ENCODE data around the gene SMCO2.

The SMCO2 gene

DNA sequence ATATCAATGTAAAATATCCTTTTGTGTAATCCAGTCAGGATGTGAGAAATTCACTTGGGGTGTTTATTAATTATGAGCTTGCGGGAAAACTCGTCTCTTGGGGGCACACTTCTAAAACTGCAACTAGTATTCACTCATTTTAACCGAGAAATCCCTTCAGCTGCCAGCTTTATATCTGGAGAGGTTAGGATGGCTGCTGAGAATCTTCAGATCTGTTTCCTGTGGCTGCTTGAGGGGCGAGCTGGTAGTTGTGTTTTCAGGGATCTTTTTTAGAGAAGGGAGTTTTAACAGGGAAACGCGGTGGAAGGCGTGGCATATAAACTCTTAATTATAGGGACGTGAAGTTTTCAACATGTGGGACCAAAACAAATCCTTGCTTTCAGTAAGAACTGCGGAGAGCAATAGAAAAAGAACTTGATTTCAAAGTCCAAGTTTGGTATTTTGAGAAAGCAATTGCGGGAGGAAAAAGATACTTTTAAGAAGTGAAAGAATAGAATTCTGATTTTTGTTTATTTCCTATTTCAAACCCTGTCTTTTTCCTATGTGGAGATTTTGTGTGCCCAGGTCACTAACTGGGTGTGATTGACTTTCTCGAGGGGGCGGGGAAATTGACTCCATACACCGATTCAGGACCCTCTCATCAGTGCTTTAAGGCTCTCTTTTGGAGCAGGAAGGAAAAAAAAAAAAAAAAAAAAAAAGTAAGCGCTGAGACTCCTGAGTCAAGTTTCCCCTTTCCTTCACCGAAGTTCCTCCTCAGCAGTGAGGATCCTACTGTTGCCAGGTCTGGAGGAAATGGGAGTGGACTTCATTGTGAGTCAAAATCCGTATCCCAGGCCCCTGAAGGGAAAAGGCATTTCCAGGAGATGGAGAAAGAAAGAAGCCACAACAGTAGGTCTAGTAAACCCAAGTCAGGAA, 78.6 kb downstream of the SMCO2 start (continued):
- TF ChIP-seq, protein P1, sequence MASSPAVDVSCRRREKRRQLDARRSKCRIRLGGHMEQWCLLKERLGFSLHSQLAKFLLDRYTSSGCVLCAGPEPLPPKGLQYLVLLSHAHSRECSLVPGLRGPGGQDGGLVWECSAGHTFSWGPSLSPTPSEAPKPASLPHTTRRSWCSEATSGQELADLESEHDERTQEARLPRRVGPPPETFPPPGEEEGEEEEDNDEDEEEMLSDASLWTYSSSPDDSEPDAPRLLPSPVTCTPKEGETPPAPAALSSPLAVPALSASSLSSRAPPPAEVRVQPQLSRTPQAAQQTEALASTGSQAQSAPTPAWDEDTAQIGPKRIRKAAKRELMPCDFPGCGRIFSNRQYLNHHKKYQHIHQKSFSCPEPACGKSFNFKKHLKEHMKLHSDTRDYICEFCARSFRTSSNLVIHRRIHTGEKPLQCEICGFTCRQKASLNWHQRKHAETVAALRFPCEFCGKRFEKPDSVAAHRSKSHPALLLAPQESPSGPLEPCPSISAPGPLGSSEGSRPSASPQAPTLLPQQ (tag by site-specific recombination; IDR thresholded peaks at IDR 0.05) = 0 out of 2 replicates have a peak, but pooled peaks have one; percentile 52
- no peak for TF ChIP-seq ZNF394 (tag by site-specific recombination; IDR thresholded peaks at IDR 0.05; ENCODE audit: borderline replicate concordance)
- peak; percentile 68 for TF ChIP-seq ZBTB17 (tag by site-specific recombination; IDR thresholded peaks at IDR 0.05)
- TF ChIP-seq, protein P2, sequence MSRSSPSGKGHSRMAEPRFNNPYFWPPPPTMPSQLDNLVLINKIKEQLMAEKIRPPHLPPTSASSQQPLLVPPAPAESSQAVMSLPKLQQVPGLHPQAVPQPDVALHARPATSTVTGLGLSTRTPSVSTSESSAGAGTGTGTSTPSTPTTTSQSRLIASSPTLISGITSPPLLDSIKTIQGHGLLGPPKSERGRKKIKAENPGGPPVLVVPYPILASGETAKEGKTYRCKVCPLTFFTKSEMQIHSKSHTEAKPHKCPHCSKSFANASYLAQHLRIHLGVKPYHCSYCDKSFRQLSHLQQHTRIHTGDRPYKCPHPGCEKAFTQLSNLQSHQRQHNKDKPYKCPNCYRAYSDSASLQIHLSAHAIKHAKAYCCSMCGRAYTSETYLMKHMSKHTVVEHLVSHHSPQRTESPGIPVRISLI (tag by site-specific recombination; IDR thresholded peaks at IDR 0.05) = peak; percentile 80
- TF ChIP-seq ZNF585B (tag by site-specific recombination; IDR thresholded peaks at IDR 0.05) = no peak
- no peak for TF ChIP-seq ZNF747 (tag by site-specific recombination; IDR thresholded peaks at IDR 0.05)
- no peak for TF ChIP-seq ZNF10 (tag by site-specific recombination; IDR thresholded peaks at IDR 0.05)
- TF ChIP-seq ZNF571 (tag by site-specific recombination; IDR thresholded peaks at IDR 0.05) = no peak
- TF ChIP-seq ZNF335 (tag by site-specific recombination; conservative IDR thresholded peaks at IDR 0.05) = peak; percentile 71
- TF ChIP-seq, protein P3, sequence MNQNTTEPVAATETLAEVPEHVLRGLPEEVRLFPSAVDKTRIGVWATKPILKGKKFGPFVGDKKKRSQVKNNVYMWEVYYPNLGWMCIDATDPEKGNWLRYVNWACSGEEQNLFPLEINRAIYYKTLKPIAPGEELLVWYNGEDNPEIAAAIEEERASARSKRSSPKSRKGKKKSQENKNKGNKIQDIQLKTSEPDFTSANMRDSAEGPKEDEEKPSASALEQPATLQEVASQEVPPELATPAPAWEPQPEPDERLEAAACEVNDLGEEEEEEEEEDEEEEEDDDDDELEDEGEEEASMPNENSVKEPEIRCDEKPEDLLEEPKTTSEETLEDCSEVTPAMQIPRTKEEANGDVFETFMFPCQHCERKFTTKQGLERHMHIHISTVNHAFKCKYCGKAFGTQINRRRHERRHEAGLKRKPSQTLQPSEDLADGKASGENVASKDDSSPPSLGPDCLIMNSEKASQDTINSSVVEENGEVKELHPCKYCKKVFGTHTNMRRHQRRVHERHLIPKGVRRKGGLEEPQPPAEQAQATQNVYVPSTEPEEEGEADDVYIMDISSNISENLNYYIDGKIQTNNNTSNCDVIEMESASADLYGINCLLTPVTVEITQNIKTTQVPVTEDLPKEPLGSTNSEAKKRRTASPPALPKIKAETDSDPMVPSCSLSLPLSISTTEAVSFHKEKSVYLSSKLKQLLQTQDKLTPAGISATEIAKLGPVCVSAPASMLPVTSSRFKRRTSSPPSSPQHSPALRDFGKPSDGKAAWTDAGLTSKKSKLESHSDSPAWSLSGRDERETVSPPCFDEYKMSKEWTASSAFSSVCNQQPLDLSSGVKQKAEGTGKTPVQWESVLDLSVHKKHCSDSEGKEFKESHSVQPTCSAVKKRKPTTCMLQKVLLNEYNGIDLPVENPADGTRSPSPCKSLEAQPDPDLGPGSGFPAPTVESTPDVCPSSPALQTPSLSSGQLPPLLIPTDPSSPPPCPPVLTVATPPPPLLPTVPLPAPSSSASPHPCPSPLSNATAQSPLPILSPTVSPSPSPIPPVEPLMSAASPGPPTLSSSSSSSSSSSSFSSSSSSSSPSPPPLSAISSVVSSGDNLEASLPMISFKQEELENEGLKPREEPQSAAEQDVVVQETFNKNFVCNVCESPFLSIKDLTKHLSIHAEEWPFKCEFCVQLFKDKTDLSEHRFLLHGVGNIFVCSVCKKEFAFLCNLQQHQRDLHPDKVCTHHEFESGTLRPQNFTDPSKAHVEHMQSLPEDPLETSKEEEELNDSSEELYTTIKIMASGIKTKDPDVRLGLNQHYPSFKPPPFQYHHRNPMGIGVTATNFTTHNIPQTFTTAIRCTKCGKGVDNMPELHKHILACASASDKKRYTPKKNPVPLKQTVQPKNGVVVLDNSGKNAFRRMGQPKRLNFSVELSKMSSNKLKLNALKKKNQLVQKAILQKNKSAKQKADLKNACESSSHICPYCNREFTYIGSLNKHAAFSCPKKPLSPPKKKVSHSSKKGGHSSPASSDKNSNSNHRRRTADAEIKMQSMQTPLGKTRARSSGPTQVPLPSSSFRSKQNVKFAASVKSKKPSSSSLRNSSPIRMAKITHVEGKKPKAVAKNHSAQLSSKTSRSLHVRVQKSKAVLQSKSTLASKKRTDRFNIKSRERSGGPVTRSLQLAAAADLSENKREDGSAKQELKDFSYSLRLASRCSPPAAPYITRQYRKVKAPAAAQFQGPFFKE (tag by site-specific recombination; IDR thresholded peaks at IDR 0.05; ENCODE audit: borderline replicate concordance) = no peak

DNA sequence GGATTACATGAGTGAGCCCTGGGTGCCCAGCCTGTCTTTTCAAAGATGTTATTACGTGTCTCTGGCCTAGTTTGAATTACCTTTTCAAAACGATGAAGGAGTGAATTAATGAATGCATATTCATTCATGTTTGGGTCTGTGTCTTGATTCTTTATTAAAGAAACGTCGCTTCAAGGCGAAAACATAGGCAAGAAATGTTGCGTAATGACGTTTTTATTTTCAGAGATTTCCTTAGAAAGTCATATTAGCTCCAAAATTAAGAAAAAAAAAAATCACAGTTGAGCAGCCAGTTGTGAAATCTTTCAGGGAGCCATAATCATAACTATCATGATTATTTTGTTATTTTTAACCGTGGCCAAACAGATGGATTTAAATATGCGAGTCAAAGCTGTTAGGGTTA, 81.0 kb downstream of the SMCO2 start:
- H3K4me3 ChIP-seq (ENCODE audit: low read depth, low read length) = no peak overlapping the region
- no peak for TF ChIP-seq ZNF610 (tag by site-specific recombination; IDR thresholded peaks at IDR 0.05; ENCODE audit: borderline replicate concordance)
- TF ChIP-seq ZNF837 (tag by site-specific recombination; IDR thresholded peaks at IDR 0.05) = no peak
- TF ChIP-seq KLF9 (tag by site-specific recombination; IDR thresholded peaks at IDR 0.05; ENCODE audit: low read depth) = no peak
- no peak for TF ChIP-seq ZNF664 (tag by site-specific recombination; IDR thresholded peaks at IDR 0.05)
- TF ChIP-seq, protein P4, sequence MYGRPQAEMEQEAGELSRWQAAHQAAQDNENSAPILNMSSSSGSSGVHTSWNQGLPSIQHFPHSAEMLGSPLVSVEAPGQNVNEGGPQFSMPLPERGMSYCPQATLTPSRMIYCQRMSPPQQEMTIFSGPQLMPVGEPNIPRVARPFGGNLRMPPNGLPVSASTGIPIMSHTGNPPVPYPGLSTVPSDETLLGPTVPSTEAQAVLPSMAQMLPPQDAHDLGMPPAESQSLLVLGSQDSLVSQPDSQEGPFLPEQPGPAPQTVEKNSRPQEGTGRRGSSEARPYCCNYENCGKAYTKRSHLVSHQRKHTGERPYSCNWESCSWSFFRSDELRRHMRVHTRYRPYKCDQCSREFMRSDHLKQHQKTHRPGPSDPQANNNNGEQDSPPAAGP (tag by site-specific recombination; IDR thresholded peaks at IDR 0.05) = no peak
- TF ChIP-seq ZBTB8A (tag by site-specific recombination; IDR thresholded peaks at IDR 0.05) = no peak
- H3K27ac ChIP-seq (ENCODE audit: extremely low read depth, low read depth, low read length) = no peak overlapping the region
- no peaks in the 10 kb centered on the region for H3K9me3 ChIP-seq (ENCODE audit: control insufficient read depth, insufficient read depth, low read depth, low read length)
- ChIA-PET CTCF (no interaction called here), POLR2A (no interaction called here)
- peaks cover 3% of the 10 kb centered on the region; the same call in 1 of the 2 replicates for H3K4me1 ChIP-seq (ENCODE audit: control insufficient read depth, insufficient read depth, low read length)
- no peaks in the 10 kb centered on the region for H3K36me3 ChIP-seq (ENCODE audit: control insufficient read depth in 2 of 2, insufficient read depth in 1 of 2, low read length in 2 of 2)

Measured in HEK293 (cell line).